HT1080 (cell line): Measurements from ENCODE around the gene KCTD12. TPM values are rescaled to one million over a fixed set of nuclear protein-coding genes. Genes with fewer than 3 reads are reported as not detected.

Experiments used
- DNase-seq: peaks from one replicate; pipeline ENCODE4 v3.0.0-alpha.2; 2015; ENCODE audit warnings: low read depth
- total RNA-seq: library from RNA; depleted of rRNA; stranded (reverse); fragments of >200 nt; shearing (Covaris generic); gene quantifications from 2 replicates; pipeline ENCODE4 v1.2.3, GENCODE V29; 2014

KCTD12 gene
- total RNA-seq, 1 experiment from 2014 or later = 8.4 TPM

DNA sequence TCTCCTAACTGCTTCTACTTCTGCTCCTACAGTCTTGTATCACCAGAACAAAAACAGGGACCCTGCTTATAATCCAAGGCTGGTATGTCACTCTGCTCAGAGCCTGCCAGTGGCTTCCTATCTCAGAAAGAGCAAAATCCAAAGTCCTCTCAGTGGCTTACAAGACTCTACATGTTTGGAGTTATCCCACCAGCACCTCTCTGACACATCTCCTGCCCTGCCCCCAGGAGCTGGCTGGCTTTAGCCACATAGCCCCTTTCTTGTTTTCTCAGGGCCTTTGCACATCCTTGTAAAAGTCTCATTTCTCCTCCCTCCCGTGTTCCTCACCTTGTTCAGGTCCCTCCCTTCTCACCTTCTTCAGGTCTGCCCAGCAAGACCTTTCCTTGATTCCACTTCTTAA lies 2.2 kb upstream of the KCTD12 start:
- no peak for DNase-seq

DNA sequence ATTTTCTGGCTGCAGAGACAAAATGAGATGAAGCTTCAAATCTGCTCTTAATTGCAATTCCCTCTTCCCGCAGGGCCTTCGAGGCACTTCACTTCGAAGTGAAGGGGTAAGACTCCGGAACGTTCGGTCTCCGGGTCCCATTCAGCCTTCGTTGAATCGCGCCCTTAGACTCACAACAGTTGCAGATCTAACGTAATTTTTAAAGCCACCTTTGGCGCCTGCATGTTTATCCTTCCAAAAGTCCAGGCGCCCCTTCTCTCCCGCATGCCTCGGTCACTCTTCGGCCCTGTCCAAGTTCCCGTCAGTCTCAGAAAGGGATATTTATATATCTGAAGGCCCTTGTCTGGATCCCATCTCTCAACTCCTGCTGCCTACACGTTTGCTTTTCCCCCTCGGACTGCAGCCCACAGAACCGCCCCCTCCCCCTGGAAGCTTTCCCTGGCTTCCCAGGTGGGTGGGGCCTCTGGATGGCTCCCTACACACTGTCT lies 915 bp upstream of the KCTD12 start:
- no peak for DNase-seq

DNA sequence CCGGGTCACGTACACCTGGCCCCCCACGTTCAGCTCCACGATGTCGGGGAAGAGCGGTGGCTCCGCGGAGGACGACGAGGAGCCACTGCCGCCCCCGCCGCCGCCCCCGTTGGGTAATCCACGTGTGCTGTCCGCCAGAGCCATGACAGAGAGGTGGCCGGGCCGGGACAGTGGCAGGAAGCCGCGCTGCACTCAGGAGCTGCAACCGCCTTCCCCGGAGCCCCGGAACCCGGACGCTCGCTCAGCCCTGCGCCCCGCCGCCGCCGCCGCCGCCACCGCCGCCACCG lies 257 bp downstream of the KCTD12 start:
- peak; percentile 15 for DNase-seq

DNA sequence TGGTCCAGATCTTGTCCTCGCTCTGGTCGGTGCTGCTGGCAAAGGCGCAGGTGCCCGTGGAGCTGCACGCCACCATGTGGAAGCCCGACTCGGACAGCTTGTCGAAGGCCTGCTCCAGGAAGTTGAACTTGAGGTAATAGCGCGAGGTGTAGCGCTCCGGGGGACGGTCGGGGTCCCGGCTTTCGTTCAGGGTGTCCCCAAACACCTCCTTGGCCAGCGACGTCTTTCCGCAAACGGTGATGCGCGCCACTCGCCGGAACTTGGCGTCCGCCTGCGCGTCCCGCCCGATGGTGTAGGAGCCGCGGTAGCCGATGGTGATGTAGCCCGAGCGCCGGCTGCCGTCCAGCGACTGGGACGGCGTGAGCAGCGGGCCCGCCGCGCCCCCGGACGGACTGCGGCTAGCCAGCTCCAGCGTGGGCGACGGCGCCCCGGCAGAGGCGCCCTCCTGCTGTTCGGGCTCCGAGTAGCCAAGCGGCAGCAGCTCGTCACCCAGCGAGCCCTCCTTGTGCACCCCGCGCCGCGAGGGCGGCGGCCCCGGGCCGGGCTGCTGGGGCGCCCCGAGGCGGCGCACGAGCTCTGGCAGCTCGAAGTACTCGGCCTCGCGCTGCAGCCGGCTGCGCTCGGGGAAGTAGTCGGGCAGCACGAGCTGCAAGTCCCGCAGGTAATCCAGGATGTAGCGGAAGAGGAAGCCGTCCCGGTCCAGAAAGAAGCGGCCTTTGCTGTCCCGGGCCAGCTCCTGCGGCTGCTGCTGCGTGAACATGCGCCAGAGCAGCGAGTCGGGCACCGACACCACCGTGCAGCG lies 801 bp downstream of the KCTD12 start:
- peak; percentile 66 for DNase-seq

DNA sequence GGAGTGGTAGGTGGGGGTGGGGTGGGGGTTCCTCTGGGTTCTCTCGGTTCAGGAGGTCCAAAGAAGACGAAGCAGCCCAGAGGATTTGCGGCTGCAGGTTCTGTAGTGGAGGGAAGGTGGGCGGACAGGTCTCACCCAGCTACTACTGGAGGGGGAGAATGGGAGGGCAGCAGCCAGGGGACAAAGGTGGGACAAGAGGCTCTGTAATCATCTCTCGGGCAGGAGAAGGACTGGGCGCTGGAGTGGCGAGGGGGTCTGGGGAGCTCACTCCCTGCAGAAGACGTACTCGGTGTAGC lies 1.4 kb downstream of the KCTD12 start:
- no peak for DNase-seq

DNA sequence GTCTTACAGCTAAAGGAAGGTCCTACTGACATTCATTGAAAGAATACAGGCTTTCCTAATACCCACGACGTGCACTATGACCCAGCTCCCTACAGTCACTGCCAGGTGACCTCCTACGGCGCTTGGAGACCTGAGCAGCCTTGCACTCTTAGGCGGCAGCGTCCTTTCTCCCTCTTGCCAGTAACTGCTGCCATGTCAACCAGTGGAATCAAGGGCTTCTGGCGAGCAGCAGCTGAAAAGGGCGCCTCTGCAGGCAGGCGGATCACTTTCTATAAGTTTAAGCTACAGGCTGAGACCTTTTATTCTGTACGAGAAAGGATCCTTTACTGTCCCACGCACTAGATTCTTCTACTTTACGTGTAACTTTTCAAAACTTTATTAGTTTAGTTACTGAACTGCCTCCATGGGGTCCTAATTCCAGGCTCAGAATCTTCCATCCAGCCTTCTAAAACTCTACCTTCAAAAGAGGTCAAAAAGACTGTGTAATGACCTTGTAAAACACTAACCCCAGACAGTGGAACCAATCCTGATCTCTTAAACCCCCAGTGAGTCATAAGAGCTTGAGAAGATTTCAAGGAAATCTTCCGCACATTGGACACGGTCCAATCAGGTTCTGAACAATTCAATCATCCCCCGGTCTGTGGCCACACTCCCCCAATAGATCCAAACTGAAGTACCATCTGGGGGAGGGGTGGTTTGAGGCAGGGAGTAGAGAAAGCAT lies 1.9 kb downstream of the KCTD12 start:
- DNase-seq = no peak

DNA sequence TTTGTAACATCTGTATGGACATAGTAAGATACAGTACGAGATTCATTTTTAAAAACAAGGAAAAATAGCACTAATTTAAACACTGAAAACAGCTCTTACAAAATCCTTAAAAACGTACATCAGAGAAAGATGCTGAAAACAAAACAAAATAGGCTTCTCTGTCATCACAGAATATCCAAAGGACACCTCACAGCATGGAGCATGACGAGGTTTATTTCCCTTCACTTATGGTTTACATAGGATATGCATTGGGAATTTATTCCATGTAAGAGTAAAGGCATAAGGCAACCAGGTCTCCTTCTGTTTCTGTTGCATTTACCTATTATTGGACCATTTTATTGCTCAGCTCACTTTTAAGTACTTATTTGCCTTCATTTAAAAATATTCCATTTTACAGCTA lies 3.0 kb downstream of the KCTD12 start:
- no peak for DNase-seq

DNA sequence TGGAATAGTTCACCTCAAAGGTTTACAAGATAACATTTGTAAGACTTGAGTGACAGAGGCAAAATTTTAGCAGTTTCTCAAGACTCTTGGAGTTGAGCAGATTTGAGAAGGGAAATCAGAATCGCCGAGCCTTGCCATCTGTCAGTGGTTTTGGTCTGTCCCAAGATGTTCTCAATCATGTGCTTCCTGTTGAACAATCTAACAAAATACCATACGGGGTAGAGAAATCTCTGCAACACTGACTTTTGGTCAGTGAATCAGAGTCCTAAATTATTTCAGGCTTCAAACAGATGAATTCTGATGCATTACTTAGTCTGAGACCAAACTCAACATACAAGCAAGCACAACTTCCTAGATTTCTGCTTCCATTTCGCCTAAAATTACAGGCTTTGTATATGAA lies 3.8 kb downstream of the KCTD12 start:
- DNase-seq = no peak

DNA sequence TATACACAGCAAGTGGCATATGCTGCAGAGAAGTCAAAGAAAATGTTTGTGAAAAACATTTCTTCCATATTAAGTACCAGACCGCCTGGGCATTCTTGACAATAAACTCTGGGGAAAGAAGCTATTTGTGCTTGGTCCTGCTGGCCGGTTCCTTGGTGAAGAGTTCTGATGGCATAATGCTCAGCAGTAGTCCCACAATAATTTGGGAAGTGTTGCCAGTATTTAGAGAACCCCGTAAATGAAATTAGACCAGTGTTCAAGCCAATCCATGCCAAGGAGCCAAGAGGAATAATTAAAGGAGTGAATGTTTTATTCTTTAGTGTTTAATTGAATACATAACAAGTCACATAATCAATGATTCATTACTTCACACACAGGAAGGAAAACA lies 6.3 kb downstream of the KCTD12 start:
- no peak for DNase-seq

DNA sequence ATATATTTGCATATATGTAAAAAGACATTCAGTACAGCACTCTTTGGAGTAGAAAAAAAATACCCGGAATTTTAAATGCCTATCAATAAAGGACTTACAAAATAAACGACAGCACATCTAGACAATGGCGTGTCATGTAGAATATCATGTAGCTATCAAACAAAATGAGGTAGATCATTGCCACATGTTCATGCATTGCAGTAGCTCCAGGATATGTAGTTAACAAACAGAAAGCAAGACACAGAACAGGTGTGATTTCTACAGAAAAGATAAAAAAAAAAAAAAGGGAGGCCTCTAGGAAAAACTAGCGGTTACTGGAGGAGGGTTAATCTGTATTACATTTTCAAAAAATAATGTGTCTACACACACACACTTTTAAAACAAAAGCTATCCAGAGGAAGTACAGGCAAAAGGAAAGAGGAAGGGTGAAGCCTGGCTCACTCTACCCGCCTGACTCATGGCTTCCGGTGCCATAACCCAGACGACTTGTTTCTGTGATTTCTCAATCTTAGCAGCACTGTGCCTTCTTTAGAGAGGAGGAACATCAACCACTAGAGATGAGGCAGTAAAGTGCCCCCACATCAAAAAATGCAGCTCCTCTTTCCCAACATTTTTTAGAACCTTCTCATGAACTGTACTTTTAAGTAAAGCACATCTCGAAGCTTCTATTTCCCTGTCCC lies 6.9 kb downstream of the KCTD12 start:
- DNase-seq = peak; percentile 93

DNA sequence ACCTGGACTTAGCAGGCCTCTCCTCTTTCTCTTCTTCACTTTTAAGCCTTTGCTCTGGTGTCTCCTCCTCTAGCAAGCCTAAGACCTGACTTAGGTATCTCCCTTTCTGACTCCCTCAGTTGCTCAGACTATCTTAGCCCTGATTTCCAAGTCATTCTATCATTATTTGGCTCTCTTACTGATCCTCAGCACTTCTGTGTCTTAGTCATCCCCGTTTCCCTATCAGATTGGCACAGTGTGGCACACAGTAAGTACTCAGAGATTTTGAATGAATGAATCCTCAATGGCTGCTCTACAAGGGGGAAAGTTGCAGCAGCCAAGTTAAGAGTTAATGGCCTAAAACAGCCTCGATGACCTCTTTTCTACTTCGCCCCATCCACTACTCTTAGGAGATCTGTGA lies 8.2 kb downstream of the KCTD12 start:
- no peak for DNase-seq

DNA sequence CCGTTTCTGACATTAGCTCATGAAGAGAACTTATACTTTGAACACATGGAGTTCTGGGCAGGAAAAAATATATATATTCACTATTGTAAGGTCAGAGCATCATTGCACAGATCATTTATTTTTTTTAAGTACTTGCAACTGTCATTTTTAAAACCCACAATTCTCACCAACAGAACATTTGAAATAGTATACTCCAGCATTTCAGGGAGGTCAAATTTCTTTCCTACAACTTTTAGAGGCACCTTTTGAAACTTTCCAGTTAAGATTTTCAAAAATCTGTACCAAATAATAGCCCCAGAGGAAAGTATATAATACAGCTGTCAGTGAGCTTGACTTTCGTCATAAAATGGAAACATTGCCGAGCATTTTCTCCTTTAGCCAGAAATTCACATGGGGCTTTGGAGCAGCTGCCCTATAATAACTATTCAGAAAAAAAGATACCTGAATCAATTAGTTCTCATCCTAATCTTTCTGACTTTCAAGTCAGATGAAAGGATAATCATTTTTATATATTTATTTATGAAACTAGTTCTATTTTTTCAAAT lies 10.9 kb downstream of the KCTD12 start:
- no peak for DNase-seq

DNA sequence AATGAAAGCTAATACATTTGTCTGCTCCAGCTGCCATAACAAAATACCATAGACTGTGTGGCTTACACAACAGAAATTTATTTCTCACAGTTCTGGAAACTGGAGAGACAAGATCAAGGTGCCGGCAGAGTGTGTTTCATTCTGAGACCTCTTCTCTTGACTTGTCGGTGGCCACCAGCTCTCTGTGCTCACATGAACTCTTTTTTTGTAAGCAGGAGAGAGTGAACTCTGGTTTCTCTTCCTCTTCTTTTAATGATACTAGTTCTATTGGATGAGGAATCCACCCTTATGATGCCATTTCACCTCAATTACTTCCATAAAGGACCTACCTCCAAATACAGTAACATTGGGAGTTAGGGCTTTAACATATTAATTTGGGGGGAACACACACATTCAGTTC lies 11.7 kb downstream of the KCTD12 start:
- DNase-seq = no peak

DNA sequence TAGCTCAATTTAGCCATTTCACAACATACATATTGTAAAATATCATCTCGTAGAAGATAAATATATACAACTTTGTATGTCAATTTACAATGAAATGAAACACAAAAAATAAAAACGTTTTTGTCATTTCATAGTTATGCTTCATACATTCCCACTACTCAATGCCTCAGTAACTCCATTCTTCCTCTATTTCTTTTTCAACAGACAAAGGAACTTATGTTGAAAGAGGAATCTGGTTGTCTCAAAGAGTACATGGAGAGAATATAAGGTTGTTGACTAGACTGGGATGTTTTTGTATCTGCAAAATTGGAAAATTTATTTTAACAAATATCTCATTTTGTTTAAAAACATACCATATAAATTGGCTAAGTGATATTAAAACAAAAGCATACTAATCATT lies 12.8 kb downstream of the KCTD12 start:
- no peak for DNase-seq

DNA sequence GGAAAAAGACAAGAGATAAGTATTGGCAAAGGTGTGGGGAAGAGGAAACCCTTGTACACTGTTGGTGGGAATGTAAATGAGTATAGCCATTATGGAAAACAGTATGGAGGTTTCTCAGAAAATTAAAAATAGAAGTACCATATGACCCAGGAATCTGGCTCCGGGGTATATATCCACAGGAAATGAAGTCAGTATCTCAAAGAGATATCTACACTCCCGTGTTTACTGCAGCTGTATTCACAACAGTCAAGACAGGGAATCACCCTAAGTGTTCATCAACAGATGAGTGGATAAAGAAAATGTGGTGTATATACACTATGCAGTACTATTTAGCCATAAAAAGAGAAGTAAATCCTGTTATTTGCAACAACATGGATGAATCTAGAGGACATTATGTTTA lies 13.5 kb downstream of the KCTD12 start:
- DNase-seq = no peak

DNA sequence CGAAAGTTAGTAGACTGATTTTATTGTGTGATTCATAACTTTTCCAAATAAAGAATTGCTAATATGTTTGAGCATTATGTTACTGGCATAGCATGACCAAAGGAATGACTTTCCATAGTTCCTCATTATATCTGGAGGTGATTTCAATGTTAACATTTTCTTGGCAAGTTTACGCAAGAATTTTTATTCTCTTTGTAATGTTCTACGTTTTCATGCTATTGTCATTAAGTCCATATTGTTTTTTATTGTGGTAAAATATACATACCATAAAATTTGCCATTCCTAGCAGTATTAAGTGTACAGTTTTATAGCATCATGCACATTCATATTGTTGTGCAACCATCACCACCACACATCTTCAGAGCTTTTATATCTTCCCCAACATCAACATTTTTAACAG lies 14.8 kb downstream of the KCTD12 start:
- no peak for DNase-seq

DNA sequence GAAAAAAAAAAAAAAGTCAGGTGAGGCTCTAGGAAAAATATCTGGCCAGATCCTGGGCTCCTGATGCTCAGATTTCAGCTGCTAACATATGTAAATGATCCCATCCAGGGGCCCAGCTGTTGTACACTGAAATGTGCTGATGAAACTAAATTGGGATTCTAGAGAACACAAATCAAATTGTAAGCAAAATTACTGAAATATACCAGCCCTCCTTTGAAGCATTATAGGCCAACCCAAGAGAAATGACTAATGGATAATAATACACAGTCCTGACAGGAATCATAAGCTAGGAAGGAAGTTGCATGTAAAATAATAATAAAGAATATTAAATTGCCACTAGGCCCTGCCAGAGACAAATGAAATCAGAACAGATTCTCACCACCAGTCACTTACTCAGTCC lies 17.8 kb downstream of the KCTD12 start:
- no peak for DNase-seq

DNA sequence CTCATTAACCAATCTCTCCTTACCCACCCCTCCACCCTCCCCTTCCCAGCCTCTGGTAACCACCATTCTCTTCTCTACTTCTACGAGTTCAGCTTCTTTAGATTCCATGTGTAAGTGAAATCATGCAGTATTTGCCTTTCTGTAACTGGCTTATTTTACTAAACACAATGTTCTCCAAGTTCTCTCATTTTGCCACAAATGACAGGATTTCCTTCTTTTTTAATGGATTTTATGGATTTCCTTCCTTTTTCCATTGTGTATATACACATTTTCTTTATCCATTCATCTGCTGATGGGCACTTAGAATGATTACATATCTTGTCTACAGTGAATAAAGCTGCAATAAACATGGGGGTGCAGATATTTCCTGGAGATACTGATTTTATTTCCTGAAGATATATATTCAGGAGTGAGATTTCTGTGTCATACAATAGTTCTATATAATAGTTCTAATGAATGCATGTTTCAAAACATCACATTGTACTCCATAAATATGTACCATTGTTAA lies 20.2 kb downstream of the KCTD12 start:
- DNase-seq = no peak

DNA sequence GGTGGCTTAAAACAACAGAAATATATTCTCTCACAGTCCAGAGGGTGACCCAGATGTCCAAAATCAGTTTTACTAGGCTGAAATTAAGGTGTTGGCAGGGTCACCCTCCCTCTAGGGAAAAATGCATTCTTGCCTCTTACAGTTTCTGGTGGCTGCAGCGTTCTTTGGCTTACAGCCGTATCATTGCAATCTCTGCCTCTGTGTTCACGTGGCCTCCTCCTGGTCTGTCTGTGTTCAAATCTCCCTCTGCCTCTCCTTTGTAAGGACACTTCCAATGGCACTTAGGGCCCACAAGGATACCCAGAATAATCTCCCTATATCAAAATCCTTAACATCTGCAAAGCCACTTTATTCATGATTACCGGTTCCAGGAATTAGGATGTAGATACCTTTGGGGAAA lies 21.1 kb downstream of the KCTD12 start:
- no peak for DNase-seq

DNA sequence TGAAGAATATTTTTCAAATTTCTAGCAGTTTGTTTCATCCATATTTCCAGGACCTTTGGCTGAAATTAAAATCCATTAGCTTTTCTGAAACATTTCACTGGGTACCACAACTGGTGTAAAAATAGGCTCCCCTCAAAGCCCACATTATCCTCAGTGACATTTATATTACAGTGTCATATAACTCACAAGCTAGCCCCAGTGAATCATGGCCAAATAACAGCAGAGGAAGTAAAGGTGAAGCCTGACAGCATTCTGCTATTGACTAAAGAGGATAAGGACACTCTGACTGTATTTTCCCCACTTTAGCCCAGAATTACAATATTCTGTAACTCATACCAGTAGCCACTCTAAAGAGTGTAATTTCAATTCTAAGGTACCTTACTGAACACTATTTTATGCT lies 21.9 kb downstream of the KCTD12 start:
- DNase-seq = no peak

DNA sequence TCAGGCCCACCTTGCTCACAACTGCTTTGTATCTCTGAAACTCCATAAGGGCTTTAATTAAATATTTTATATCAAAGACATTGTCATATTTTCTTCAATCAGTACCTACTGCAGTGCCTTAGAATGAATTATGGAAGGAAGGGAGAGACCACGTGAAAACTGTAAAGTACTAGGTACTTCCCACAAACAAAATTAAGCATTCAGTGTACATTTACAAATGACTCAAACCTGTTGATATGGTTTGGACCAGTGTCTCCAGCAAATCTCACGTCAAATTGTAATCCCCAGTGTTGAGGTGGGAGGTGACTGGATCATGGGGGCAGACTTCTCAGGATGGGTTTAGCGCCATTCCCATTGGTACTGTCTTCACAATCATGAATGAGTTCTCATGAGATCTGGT lies 23.2 kb downstream of the KCTD12 start:
- DNase-seq = no peak

DNA sequence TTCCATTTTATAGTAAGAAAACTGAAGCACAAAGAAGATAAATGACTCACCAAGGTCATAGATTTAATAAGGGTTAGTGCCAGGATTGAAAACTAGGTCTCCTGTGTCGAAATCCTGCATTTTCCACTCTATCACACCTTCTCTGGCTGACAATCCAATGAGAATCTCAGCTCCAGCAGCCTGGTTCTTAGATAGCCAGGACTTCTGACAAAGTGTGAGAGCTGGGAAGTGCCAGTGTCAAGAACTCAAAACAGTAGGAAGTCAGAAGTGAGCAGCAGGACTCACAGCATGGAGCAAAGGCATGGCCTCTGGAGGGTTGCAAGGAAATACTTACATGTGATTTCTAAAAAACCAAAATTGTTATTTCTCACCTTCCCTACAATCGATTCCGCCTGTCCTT lies 24.3 kb downstream of the KCTD12 start:
- no peak for DNase-seq
